ENCODE measurements around the gene TSPAN7.

TSPAN7 gene

GRCh38 chrX:38606821-38607220 is 45.5 kb downstream of the TSPAN7 start:
- Mint-ChIP-seq H3K4me3 (no peak overlapping the region), H3K36me3 (ENCODE audit: insufficient read depth) (no peaks in the 10 kb centered on the region)
- no peak for ATAC-seq (replicated peaks)

DNA sequence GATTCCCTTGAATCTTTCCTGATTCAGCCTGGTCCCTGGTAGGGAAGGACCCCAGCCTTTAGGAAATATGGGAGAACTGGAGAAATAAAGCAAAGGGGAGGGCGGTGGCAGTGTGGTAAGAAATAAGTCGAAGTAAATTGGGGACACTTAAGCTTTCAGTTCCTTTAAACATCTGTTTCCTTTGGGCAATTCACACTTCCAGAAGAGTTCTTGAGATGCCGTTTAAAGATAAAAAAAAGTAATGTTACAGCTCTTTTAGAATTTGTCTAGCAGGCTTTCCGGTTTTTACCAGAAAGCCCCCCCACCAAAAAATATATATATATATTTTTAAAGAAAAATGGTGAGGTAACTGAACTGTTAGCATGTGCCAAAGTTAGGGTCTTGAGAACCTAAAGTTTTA is 46.6 kb downstream of the TSPAN7 start:
- no peaks in the 10 kb centered on the region for H3K4me1 Mint-ChIP-seq (ENCODE audit: low read depth in 2 of 2)
- H3K4me3 Mint-ChIP-seq = no peak overlapping the region
- peaks cover 0 to 9% of the 10 kb centered on the region in 2 donors for H3K27me3 Mint-ChIP-seq
- no peaks in the 10 kb centered on the region for H3K9me3 Mint-ChIP-seq
- H3K27ac Mint-ChIP-seq = no peak overlapping the region
- DNase-seq (no peak), ATAC-seq (replicated peaks) (no peak)
- H3K36me3 Mint-ChIP-seq (ENCODE audit: insufficient read depth) = no peaks in the 10 kb centered on the region

More at GRCh38 chrX:38606821-38607220, 45.5 kb downstream of the TSPAN7 start:
- no peak overlapping the region for H3K27ac Mint-ChIP-seq
- peaks cover 0 to 4% of the 10 kb centered on the region in 2 donors for H3K27me3 Mint-ChIP-seq
- H3K9me3 Mint-ChIP-seq = no peaks in the 10 kb centered on the region
- no peaks in the 10 kb centered on the region for H3K4me1 Mint-ChIP-seq (ENCODE audit: low read depth in 2 of 2)
- DNase-seq = no peak

DNA sequence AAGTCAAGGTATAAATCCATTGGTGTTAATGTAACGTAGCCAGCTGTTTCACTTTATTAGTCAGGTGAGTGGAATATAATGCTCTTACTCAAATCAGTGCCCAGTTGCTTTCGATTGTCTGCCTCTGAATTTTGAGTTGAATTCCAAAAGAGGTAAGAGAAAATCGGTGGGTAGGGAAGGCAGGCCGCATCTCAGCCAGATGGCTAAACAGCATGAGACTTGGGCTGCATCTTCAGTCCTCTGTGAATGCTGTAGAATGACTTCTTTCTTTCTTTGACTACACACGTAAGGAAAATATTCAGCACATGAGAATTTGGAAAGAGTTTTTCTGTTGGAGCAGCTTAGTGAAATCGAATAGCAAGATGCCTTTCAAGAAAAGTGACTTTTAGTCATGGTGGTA is 49.5 kb downstream of the TSPAN7 start:
- H3K4me1 Mint-ChIP-seq (ENCODE audit: low read depth in 2 of 2) = no peaks in the 10 kb centered on the region
- no peaks in the 10 kb centered on the region for H3K9me3 Mint-ChIP-seq
- ATAC-seq (replicated peaks) = no peak
- no peak overlapping the region for H3K27ac Mint-ChIP-seq
- no peak overlapping the region for H3K4me3 Mint-ChIP-seq
- no peak for DNase-seq
- H3K27me3 Mint-ChIP-seq = peaks cover 0 to 15% of the 10 kb centered on the region in 2 donors
- no peaks in the 10 kb centered on the region for H3K36me3 Mint-ChIP-seq (ENCODE audit: insufficient read depth)

- DNase-seq = no peak
- no peaks in the 10 kb centered on the region for H3K9me3 Mint-ChIP-seq
- H3K36me3 Mint-ChIP-seq (ENCODE audit: insufficient read depth) = no peaks in the 10 kb centered on the region
- H3K4me3 Mint-ChIP-seq = no peak overlapping the region
- H3K4me1 Mint-ChIP-seq (ENCODE audit: low read depth in 2 of 2) = no peaks in the 10 kb centered on the region
- ATAC-seq (replicated peaks) = no peak
- H3K27me3 Mint-ChIP-seq = peaks cover 5 to 24% of the 10 kb centered on the region in 2 donors
- H3K27ac Mint-ChIP-seq = no peak overlapping the region
Measured at GRCh38 chrX:38612281-38612680, 50.9 kb downstream of the TSPAN7 start.

- no peak overlapping the region for H3K27ac Mint-ChIP-seq
- no peak for DNase-seq
- H3K4me3 Mint-ChIP-seq = no peak overlapping the region
- H3K4me1 Mint-ChIP-seq (ENCODE audit: low read depth in 2 of 2) = no peaks in the 10 kb centered on the region
- no peaks in the 10 kb centered on the region for H3K36me3 Mint-ChIP-seq (ENCODE audit: insufficient read depth)
- H3K27me3 Mint-ChIP-seq = peaks cover 9 to 30% of the 10 kb centered on the region in 2 donors
- H3K9me3 Mint-ChIP-seq = no peaks in the 10 kb centered on the region
- no peak for ATAC-seq (replicated peaks)
Measured at GRCh38 chrX:38614485-38614884, 53.1 kb downstream of the TSPAN7 start.

- H3K27me3 Mint-ChIP-seq = peaks cover 15 to 38% of the 10 kb centered on the region in 2 donors
- no peaks in the 10 kb centered on the region for H3K4me1 Mint-ChIP-seq (ENCODE audit: low read depth in 2 of 2)
- no peaks in the 10 kb centered on the region for H3K36me3 Mint-ChIP-seq (ENCODE audit: insufficient read depth)
- no peak overlapping the region for H3K4me3 Mint-ChIP-seq
- no peaks in the 10 kb centered on the region for H3K9me3 Mint-ChIP-seq
- no peak for DNase-seq
- no peak for ATAC-seq (replicated peaks)
- no peak overlapping the region for H3K27ac Mint-ChIP-seq
Measured at GRCh38 chrX:38616904-38617303, 55.6 kb downstream of the TSPAN7 start.

- Mint-ChIP-seq H3K36me3 (ENCODE audit: insufficient read depth) (no peaks in the 10 kb centered on the region), H3K27ac (no peak overlapping the region), H3K9me3 (no peaks in the 10 kb centered on the region), H3K27me3 (peaks cover 15 to 29% of the 10 kb centered on the region in 2 donors), H3K4me3 (no peak overlapping the region), H3K4me1 (ENCODE audit: low read depth in 2 of 2) (no peaks in the 10 kb centered on the region)
- no peak for ATAC-seq (replicated peaks)
- no peak for DNase-seq
Measured at GRCh38 chrX:38618180-38618579, 56.8 kb downstream of the TSPAN7 start.

DNA sequence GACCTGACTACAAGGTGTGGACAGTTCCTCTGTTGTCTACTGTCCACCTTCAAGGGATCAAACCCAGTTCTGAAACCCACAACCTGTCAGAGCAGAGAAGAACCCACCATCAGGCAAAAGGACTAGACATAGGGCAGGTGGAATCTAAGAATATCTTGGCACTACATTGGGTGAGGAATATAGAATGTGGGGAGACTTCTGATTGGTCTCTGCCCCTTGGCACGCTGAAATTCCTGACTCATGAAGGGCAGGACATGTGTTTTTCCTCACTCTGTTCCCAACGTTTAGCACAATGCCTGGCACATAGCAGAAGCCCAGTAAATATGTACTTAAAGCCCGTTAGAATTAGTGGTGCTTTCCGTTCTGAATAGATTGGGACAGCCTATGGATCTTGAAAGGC is 59.3 kb downstream of the TSPAN7 start:
- Mint-ChIP-seq H3K9me3 (no peaks in the 10 kb centered on the region), H3K4me1 (ENCODE audit: low read depth in 2 of 2) (no peaks in the 10 kb centered on the region), H3K4me3 (no peak overlapping the region), H3K36me3 (ENCODE audit: insufficient read depth) (no peaks in the 10 kb centered on the region), H3K27ac (no peak overlapping the region), H3K27me3 (peaks cover 26 to 29% of the 10 kb centered on the region in 2 donors)
- no peak for DNase-seq
- no peak for ATAC-seq (replicated peaks)

DNA sequence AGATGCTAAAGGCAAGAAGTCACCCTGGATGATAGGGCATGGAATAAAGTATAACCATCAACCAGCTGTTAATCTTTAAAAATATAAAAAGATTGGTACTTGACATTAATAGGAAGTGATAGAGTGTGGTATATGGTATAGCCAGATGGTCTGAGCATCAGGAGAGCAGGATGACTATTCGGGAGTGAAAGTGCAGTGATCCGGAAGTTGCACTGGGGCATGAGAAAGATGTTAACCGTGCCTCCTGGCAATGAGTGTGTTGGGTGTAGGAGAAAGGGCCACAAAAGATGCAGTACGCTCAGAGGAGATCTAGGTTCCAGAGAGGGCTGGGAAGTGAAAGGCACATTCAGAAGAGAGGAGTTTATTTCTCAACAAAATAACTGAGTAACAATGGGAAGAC is 65.0 kb downstream of the TSPAN7 start:
- no peak overlapping the region for H3K27ac Mint-ChIP-seq
- no peak overlapping the region for H3K4me3 Mint-ChIP-seq
- H3K4me1 Mint-ChIP-seq (ENCODE audit: low read depth in 2 of 2) = no peaks in the 10 kb centered on the region
- no peaks in the 10 kb centered on the region for H3K36me3 Mint-ChIP-seq (ENCODE audit: insufficient read depth)
- H3K9me3 Mint-ChIP-seq = no peaks in the 10 kb centered on the region
- H3K27me3 Mint-ChIP-seq = peaks cover 22 to 26% of the 10 kb centered on the region in 2 donors
- ATAC-seq (replicated peaks) (no peak), DNase-seq (no peak)

- Mint-ChIP-seq H3K4me3 (no peak overlapping the region), H3K4me1 (ENCODE audit: low read depth in 2 of 2) (peaks cover 2 to 6% of the 10 kb centered on the region in 2 donors), H3K36me3 (ENCODE audit: insufficient read depth) (no peaks in the 10 kb centered on the region), H3K27me3 (peaks cover 22 to 23% of the 10 kb centered on the region in 2 donors), H3K9me3 (no peaks in the 10 kb centered on the region), H3K27ac (no peak overlapping the region)
- ATAC-seq (replicated peaks) (peak; percentile 33), DNase-seq (no peak)
Measured at GRCh38 chrX:38627683-38628082, 66.3 kb downstream of the TSPAN7 start.

- no peak for DNase-seq
- peaks cover 22% of the 10 kb centered on the region in 2 donors for H3K27me3 Mint-ChIP-seq
- H3K27ac Mint-ChIP-seq = no peak overlapping the region
- no peaks in the 10 kb centered on the region for H3K36me3 Mint-ChIP-seq (ENCODE audit: insufficient read depth)
- H3K4me1 Mint-ChIP-seq (ENCODE audit: low read depth in 2 of 2) = peaks cover 2 to 6% of the 10 kb centered on the region in 2 donors
- ATAC-seq (replicated peaks) = no peak
- H3K9me3 Mint-ChIP-seq = no peaks in the 10 kb centered on the region
- no peak overlapping the region for H3K4me3 Mint-ChIP-seq
Measured at GRCh38 chrX:38628587-38628986, 67.2 kb downstream of the TSPAN7 start.

DNA sequence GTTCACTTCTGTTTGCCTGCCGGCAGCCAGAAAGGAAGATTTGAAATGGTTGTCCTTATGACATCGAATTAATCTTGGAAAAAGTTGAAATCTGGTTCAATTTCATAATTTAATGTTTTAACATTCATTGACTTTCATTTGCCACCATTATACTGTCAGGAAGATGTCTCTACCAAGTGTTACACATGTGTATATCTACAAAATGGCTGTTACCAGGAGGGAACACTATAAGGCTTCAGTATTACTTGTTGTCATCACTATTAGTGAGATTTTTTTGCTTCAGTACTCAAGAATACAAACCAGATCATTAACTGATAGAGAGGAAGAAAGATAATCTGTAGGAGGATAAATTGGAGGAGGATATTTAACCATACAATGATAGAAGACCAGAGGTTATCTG is 71.2 kb downstream of the TSPAN7 start:
- Mint-ChIP-seq H3K27ac (no peak overlapping the region), H3K4me1 (ENCODE audit: low read depth in 2 of 2) (peaks cover 2 to 6% of the 10 kb centered on the region in 2 donors), H3K4me3 (peak overlapping the region in 1 of 2 donors; percentile 57), H3K9me3 (no peaks in the 10 kb centered on the region), H3K36me3 (ENCODE audit: insufficient read depth) (no peaks in the 10 kb centered on the region), H3K27me3 (no peaks in the 10 kb centered on the region)
- DNase-seq = no peak
- ATAC-seq (replicated peaks) = no peak

DNA sequence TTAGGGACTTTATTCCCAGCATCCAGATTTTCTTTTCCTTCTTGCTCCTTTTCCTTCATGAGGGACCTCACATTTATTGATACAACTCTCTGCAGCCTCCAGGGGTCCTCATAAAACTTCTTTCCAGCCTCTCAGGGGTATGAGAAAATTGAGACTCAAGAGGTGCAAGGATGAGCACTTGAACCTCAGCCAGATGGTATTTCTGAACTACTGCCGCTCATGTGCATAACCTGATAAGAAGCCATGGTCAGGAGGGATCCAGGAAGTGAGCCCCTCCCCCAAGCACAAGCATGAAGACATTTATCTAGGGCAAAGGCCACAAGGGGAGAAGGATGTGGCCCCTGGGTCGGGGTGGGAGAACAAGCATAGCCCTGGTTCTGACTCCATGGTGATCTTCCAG is 73.3 kb downstream of the TSPAN7 start:
- H3K36me3 Mint-ChIP-seq (ENCODE audit: insufficient read depth) = no peaks in the 10 kb centered on the region
- H3K9me3 Mint-ChIP-seq = no peaks in the 10 kb centered on the region
- H3K27me3 Mint-ChIP-seq = peaks cover 0 to 4% of the 10 kb centered on the region in 2 donors
- DNase-seq = no peak
- H3K4me3 Mint-ChIP-seq = no peak overlapping the region
- H3K4me1 Mint-ChIP-seq (ENCODE audit: low read depth in 2 of 2) = peaks cover 2 to 6% of the 10 kb centered on the region in 2 donors
- H3K27ac Mint-ChIP-seq = no peak overlapping the region
- ATAC-seq (replicated peaks) = no peak

DNA sequence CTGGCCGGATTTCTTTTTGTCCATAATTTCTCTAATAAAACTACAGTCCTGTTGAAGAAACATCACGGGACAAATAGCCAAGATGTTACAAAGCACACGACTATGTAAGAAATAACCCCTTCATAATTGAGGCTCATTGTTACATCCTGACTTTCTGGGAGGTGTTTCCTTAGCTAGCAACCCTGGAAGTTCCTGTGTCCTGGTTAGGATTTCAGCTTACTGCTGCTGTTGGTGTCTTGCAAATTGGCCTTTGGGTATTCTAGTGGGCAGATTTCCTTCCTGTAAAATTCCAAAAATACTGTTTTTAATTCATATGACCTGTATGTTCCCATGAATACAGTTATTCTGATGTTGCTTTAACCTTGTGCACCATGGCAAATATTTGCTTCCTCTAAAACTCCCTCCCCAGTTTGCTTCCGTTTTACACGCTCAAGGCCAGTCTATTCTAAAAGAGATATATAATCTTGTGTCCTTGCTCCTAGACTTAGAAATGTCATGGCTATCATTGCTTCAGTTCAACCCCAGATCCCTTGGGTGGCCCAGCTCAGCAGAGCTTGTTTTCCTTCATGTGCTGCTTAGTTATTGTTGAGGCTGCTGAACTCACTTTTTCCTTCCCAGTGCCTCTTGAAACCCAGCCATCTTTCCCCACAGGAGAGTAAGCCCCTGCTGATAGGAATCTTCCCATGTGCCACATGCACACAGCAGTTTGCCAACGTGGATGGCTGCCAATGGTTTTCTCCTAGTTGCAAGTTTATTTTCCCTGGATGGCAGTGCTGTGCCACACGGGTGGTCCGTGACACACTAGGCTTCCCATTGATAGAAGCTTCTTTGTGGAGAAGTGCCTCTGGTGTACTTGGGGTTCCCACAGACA is 75.8 kb downstream of the TSPAN7 start:
- Mint-ChIP-seq H3K36me3 (ENCODE audit: insufficient read depth) (no peaks in the 10 kb centered on the region), H3K9me3 (no peaks in the 10 kb centered on the region), H3K27me3 (peaks cover 3 to 13% of the 10 kb centered on the region in 2 donors), H3K4me1 (ENCODE audit: low read depth in 2 of 2) (peaks cover 2 to 5% of the 10 kb centered on the region in 2 donors), H3K27ac (no peak overlapping the region), H3K4me3 (no peak overlapping the region)
- ATAC-seq (replicated peaks) = no peak
- DNase-seq = no peak
